A673 (cell line): ENCODE data around the gene TOM1. TPM values are rescaled to one million over a fixed set of nuclear protein-coding genes. Genes with fewer than 3 reads are reported as not detected.

Source experiments
- BruUV-seq: library from RNA; stranded (reverse); fragments of 400-500 nt; replicated peaks from 2 replicates; lab custom pipeline; 2021; lab: Mats Ljungman, UMichigan
- CTCF ChIA-PET: fragments of 300-600 bp; sonication (Branson Sonifier 250); formaldehyde crosslinking; loops from one replicate; lab custom pipeline; 2022; ENCODE audit warnings: antibody characterized with exemption; lab: Charles Lee
- POLR2A ChIA-PET: fragments of 300-600 bp; sonication (Branson Sonifier 250); formaldehyde crosslinking; loops from one replicate; lab custom pipeline; 2022; ENCODE audit warnings: antibody characterized with exemption; ENCODE audit not compliant: low non-redundant PET; lab: Charles Lee
- DNase-seq: peaks from one replicate; pipeline ENCODE4 v3.0.0-alpha.2; 2015; ENCODE audit warnings: low spot score
- H3K27ac ChIP-seq: fragments of 200-600 bp; sonication (generic); 2 replicates; pipeline ENCODE4 v1.5.1; 2016; ENCODE audit warnings: mixed run types, low read depth, mild to moderate bottlenecking, mixed read lengths, antibody characterized with exemption, low read length; ENCODE audit not compliant: poor library complexity, severe bottlenecking
- H3K27me3 ChIP-seq: fragments of 200-600 bp; sonication (generic); replicated peaks from 2 replicates; pipeline ENCODE4 v1.6.1; 2017; ENCODE audit warnings: mixed run types, low read depth, mild to moderate bottlenecking, mixed read lengths, antibody characterized with exemption, low read length; ENCODE audit not compliant: insufficient read depth, poor library complexity
- H3K36me3 ChIP-seq: fragments of 200-600 bp; sonication (generic); 2 replicates; pipeline ENCODE4 v1.6.1; 2016; ENCODE audit warnings: mixed run types, mild to moderate bottlenecking, mixed read lengths, antibody characterized with exemption, low read length; ENCODE audit not compliant: insufficient read depth, poor library complexity, severe bottlenecking
- H3K4me1 ChIP-seq: fragments of 200-600 bp; sonication (generic); 2 replicates; pipeline ENCODE4 v1.6.1; 2017; ENCODE audit warnings: mixed run types, mild to moderate bottlenecking, mixed read lengths, antibody characterized with exemption, low read length; ENCODE audit not compliant: insufficient read depth, poor library complexity, severe bottlenecking
- H3K4me3 ChIP-seq: fragments of 200-600 bp; sonication (generic); 2 replicates; pipeline ENCODE4 v1.5.1; 2016; ENCODE audit warnings: low read depth, mixed run types, mild to moderate bottlenecking, mixed read lengths, low read length; ENCODE audit not compliant: poor library complexity, severe bottlenecking
- H3K9me3 ChIP-seq: fragments of 200-600 bp; sonication (generic); 2 replicates; pipeline ENCODE4 v1.6.1; 2016; ENCODE audit warnings: mixed run types, low read depth, mild to moderate bottlenecking, mixed read lengths, antibody characterized with exemption, low read length; ENCODE audit not compliant: poor library complexity, severe bottlenecking
- EZH2 ChIP-seq: fragments of 200-600 bp; sonication (generic); IDR thresholded peaks from 2 replicates; pipeline ENCODE4 v1.6.1; 2017; ENCODE audit warnings: borderline replicate concordance, low read depth, mild to moderate bottlenecking, mixed read lengths, antibody characterized with exemption, low read length; ENCODE audit not compliant: poor library complexity, severe bottlenecking
- intact Hi-C: fragments of 100-400 bp; cut with micrococcal nuclease; formaldehyde crosslinking; loops from one replicate; pipeline ENCODE4 v1.10.0; 2022; ENCODE audit not compliant: unreplicated experiment
- total RNA-seq: library from RNA; stranded (reverse); gene quantifications from 2 replicates; pipeline ENCODE4 v1.2.3, GENCODE V29; 2021
- TF ChIP-seq, protein P1 (sequence below): fragments of 300-800, 200-600 bp; sonication (generic); conservative IDR thresholded peaks from 2 replicates; pipeline ENCODE4 v1.5.1; 2017; ENCODE audit warnings: low read depth, mild to moderate bottlenecking, antibody characterized with exemption, low read length, moderate library complexity, mixed read lengths

The TOM1 gene
- total RNA-seq, 1 experiment from 2014 or later, result 22.8 TPM

DNA sequence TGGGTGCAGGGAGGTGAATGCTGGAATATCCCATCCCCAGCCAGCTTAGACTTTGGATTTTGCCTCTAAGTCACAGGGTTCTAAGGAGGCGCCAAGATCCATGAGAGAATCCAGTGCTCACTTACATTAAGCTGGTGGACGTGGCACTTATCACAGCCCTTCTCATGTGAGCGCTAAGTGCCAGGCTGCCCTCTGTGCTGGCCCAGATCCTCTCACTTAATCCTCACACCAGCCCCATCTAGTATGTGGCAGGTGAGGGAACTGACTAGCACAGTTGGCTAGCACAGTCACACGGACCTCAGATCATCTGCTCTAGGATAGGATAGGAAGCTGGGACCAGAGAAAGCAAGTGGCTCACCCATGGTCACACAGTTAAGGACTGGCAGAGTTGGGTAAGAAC is 84.8 kb downstream of the TOM1 start:
- CTCF ChIA-PET, result no interaction called here
- Histone ChIP-seq H3K9me3 (no peaks in the 10 kb centered on the region), H3K4me3 (no peak overlapping the region), H3K27me3 (no peaks in the 10 kb centered on the region), H3K36me3 (no peaks in the 10 kb centered on the region), H3K4me1 (peaks cover 10% of the 10 kb centered on the region), H3K27ac (no peak overlapping the region)
- intact Hi-C loops, result no loop called here
- POLR2A ChIA-PET, result no interaction called here
- no peak for DNase-seq
- no TSS peak for BruUV-seq
- TF ChIP-seq, protein P1, sequence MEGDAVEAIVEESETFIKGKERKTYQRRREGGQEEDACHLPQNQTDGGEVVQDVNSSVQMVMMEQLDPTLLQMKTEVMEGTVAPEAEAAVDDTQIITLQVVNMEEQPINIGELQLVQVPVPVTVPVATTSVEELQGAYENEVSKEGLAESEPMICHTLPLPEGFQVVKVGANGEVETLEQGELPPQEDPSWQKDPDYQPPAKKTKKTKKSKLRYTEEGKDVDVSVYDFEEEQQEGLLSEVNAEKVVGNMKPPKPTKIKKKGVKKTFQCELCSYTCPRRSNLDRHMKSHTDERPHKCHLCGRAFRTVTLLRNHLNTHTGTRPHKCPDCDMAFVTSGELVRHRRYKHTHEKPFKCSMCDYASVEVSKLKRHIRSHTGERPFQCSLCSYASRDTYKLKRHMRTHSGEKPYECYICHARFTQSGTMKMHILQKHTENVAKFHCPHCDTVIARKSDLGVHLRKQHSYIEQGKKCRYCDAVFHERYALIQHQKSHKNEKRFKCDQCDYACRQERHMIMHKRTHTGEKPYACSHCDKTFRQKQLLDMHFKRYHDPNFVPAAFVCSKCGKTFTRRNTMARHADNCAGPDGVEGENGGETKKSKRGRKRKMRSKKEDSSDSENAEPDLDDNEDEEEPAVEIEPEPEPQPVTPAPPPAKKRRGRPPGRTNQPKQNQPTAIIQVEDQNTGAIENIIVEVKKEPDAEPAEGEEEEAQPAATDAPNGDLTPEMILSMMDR, result no peak
- TF ChIP-seq EZH2, result no peak

DNA sequence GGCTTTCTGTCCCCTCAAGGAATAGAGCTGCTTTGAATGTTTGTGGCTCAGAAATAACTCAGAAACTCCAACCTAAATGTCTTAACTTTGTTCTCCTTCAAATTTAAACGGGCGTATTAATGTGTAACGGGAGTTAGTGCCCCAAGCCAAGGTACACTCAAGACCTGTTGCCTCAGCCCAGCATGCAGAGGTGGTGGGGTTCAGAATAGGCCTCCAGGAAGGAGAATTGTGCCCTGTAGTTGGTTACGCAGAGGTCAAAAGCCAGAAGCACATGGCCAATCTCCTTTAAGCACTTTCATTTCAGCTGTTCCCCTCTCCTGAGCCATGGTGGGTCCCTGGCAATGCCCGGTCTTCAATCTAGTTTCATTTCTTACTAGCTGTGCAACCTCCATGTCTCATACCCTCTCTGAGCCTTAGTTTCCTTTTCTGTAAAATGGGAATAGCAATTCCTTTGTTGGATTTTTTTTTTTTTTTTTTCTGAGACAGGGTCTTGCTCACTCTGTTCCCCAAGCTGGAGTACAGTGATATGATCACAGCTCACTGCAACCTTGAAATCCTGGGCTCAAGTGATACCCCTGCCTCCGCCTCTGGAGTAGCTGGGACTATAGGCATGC is 85.4 kb downstream of the TOM1 start:
- BruUV-seq, result no TSS peak
- Histone ChIP-seq H3K27me3 (no peaks in the 10 kb centered on the region), H3K9me3 (no peaks in the 10 kb centered on the region), H3K27ac (no peak overlapping the region), H3K4me3 (no peak overlapping the region), H3K36me3 (no peaks in the 10 kb centered on the region), H3K4me1 (peaks cover 10% of the 10 kb centered on the region)
- POLR2A ChIA-PET, result no interaction called here
- intact Hi-C loops, result no loop called here
- TF ChIP-seq EZH2, result no peak
- TF ChIP-seq, protein P1, result no peak
- DNase-seq, result no peak
- CTCF ChIA-PET, result no interaction called here

DNA sequence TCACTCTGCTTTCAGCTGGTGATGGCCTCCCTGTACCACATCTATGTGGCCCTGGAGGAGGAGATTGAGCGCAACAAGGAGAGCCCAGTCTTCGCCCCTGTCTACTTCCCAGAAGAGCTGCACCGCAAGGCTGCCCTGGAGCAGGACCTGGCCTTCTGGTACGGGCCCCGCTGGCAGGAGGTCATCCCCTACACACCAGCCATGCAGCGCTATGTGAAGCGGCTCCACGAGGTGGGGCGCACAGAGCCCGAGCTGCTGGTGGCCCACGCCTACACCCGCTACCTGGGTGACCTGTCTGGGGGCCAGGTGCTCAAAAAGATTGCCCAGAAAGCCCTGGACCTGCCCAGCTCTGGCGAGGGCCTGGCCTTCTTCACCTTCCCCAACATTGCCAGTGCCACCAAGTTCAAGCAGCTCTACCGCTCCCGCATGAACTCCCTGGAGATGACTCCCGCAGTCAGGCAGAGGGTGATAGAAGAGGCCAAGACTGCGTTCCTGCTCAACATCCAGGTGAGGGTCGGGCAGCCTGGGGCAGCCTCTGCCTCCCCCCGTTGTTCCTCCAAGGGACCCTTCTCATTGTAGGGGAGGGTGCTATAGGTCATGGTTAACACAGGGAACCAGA is 87.1 kb downstream of the TOM1 start:
- H3K36me3 ChIP-seq, result no peaks in the 10 kb centered on the region
- no TSS peak for BruUV-seq
- DNase-seq, result no peak
- intact Hi-C loops, result no loop called here
- CTCF ChIA-PET, result no interaction called here
- TF ChIP-seq, protein P1, result no peak
- no peak for TF ChIP-seq EZH2
- no peaks in the 10 kb centered on the region for H3K27me3 ChIP-seq
- H3K4me3 ChIP-seq, result no peak overlapping the region
- POLR2A ChIA-PET, result no interaction called here
- no peaks in the 10 kb centered on the region for H3K4me1 ChIP-seq
- H3K9me3 ChIP-seq, result no peaks in the 10 kb centered on the region
- no peak overlapping the region for H3K27ac ChIP-seq
